SJSA1 (cell line): Measurements from ENCODE around the gene SP110. TPM values are rescaled to one million over a fixed set of nuclear protein-coding genes. Genes with fewer than 3 reads are reported as not detected.

Source experiments
- total RNA-seq: library from RNA; depleted of rRNA; stranded (reverse); fragments of >200 nt; shearing (Covaris generic); gene quantifications from 2 replicates; pipeline ENCODE4 v1.2.3, GENCODE V29; 2014; rRNA removed

Gene SP110
- total RNA-seq, 1 experiment from 2014 or later: 13.1 TPM

Other genes with a start within 250 kb of the SP110 start
- gene SLC16A14, start 151.1 kb downstream of the SP110 start, total RNA-seq: 0.47 and 1.5 TPM in 2 replicates
- 0.44 and 2.2 TPM in 2 replicates for gene SP140, start 5.8 kb upstream of the SP110 start, total RNA-seq
- 14.3 and 36.8 TPM in 2 replicates for gene SP140L, start 107.2 kb upstream of the SP110 start, total RNA-seq
- gene SP100, start 196.2 kb upstream of the SP110 start, total RNA-seq: 42.2 and 63.3 TPM in 2 replicates